B cell (primary cell): Measurements from ENCODE around the gene KIRREL3. TPM values are rescaled to one million over a fixed set of nuclear protein-coding genes. Genes with fewer than 3 reads are reported as not detected.
A peak's percentile ranks its signal among the peaks of the same experiment; 100 is the strongest.

Experiments
- ATAC-seq: fragments of 200-7000 bp; cut with Tn5 transposase; one replicate; pipeline ENCODE4 v1.10.0; 2021; ENCODE audit warnings: low read depth, mild to moderate bottlenecking, moderate number of reproducible peaks, moderate library complexity
- CTCF ChIA-PET: fragments of 350-600 bp; sonication (Branson Sonifier 250); formaldehyde crosslinking; loops from one replicate; lab custom pipeline; 2021; ENCODE audit warnings: antibody characterized with exemption, inconsistent platforms; lab: Charles Lee
- POLR2A ChIA-PET: fragments of 350-600 bp; sonication (Branson Sonifier 250); formaldehyde crosslinking; loops from one replicate; lab custom pipeline; 2021; ENCODE audit warnings: antibody characterized with exemption; lab: Charles Lee
- DNase-seq: peaks from one replicate; pipeline ENCODE4 v3.0.0; 2013
- H2AFZ ChIP-seq: 2 replicates; pipeline ENCODE4 v1.6.1; 2012; ENCODE audit warnings: mild to moderate bottlenecking, low read depth, low read length; ENCODE audit not compliant: insufficient read depth, poor library complexity, severe bottlenecking
- H3K27ac ChIP-seq, 2 donors: 1 replicate in 1 of 2; 2 replicates in 1 of 2; pipeline ENCODE4 v1.5.1; 2012 to 2013; ENCODE audit warnings: low read length in 2 of 2, mild to moderate bottlenecking in 2 of 2, moderate library complexity in 1 of 2
- H3K27me3 ChIP-seq, 4 experiments: fragments of 200-600 bp in 1 of 4; sonication (generic) in 1 of 4; replicated peaks in 1 of 4; 1 replicate in 2 of 4; 2 replicates in 2 of 4; pipeline versions ENCODE4 v1.6.1 to v1.7.0; 2013 to 2016; ENCODE audit warnings: low read length in 3 of 4, mild to moderate bottlenecking in 2 of 4, mixed read lengths in 1 of 4, moderate library complexity in 1 of 4; ENCODE audit not compliant: insufficient read depth in 4 of 4, control insufficient read depth in 3 of 4; ENCODE audit errors: control extremely low read depth in 1 of 4
- H3K36me3 ChIP-seq, 2 experiments: replicated peaks in 1 of 2; 1 replicate in 1 of 2; 2 replicates in 1 of 2; pipeline versions ENCODE4 v1.6.1 to v1.7.1; 2013; ENCODE audit warnings: low read length in 1 of 2; ENCODE audit not compliant: insufficient read depth in 2 of 2, control insufficient read depth in 1 of 2; ENCODE audit errors: control extremely low read depth in 1 of 2, extremely low read depth in 1 of 2
- H3K4me1 ChIP-seq, 2 donors: fragments of 200-600 bp in 1 of 2; sonication (generic) in 1 of 2; 1 replicate in 1 of 2; 2 replicates in 1 of 2; pipeline versions ENCODE4 v1.5.1 to v1.6.1; 2013 to 2017; ENCODE audit warnings: low read length in 2 of 2; ENCODE audit not compliant: control insufficient read depth in 2 of 2, insufficient read depth in 2 of 2
- H3K4me2 ChIP-seq: replicated peaks from 2 replicates; pipeline ENCODE3; 2012; ENCODE audit warnings: mild to moderate bottlenecking, low read depth, low read length; ENCODE audit not compliant: poor library complexity, severe bottlenecking
- H3K4me3 ChIP-seq, 5 experiments: fragments of 200-600 bp in 1 of 5; sonication (generic) in 1 of 5; 1 replicate in 3 of 5; 2 replicates in 2 of 5; pipeline versions ENCODE4 v1.5.1 to v1.7.0; 2011 to 2016; ENCODE audit warnings: low read length in 4 of 5, mild to moderate bottlenecking in 4 of 5, low read depth in 2 of 5, control low read depth in 1 of 5, moderate library complexity in 1 of 5; ENCODE audit not compliant: insufficient read depth in 1 of 5; ENCODE audit errors: control extremely low read depth in 1 of 5, extremely low read depth in 1 of 5
- H3K79me2 ChIP-seq: fragments of 200-600 bp; sonication (generic); one replicate; pipeline ENCODE4 v1.6.0; 2016; ENCODE audit warnings: low read length; ENCODE audit not compliant: control insufficient read depth, insufficient read depth
- H3K9ac ChIP-seq: fragments of 200-600 bp; sonication (generic); 2 replicates; pipeline ENCODE4 v1.6.1; 2017; ENCODE audit warnings: mild to moderate bottlenecking, low read length, moderate library complexity
- H3K9me3 ChIP-seq, 3 donors: one replicate each; pipeline versions ENCODE4 v1.6.1 to v1.7.1; 2013; ENCODE audit warnings: low read length in 2 of 3; ENCODE audit not compliant: control insufficient read depth in 2 of 3, insufficient read depth in 1 of 3; ENCODE audit errors: control extremely low read depth in 1 of 3
- H4K20me1 ChIP-seq: 2 replicates; pipeline ENCODE4 v1.6.0; 2012; ENCODE audit warnings: mild to moderate bottlenecking, low read length; ENCODE audit not compliant: insufficient read depth, control insufficient read depth, poor library complexity, severe bottlenecking
- H3K27ac Mint-ChIP-seq: one replicate; pipeline ENCODE4 v1.8.0; 2021; ENCODE audit warnings: mixed read lengths
- H3K27me3 Mint-ChIP-seq: one replicate; pipeline ENCODE4 v1.8.0; 2021; ENCODE audit warnings: mixed read lengths
- H3K4me1 Mint-ChIP-seq: one replicate; pipeline ENCODE4 v1.8.0; 2021; ENCODE audit warnings: mixed read lengths
- H3K4me3 Mint-ChIP-seq: one replicate; pipeline ENCODE4 v1.8.0; 2021; ENCODE audit warnings: mixed read lengths
- H3K9me3 Mint-ChIP-seq: one replicate; pipeline ENCODE4 v1.8.0; 2022; ENCODE audit warnings: mixed read lengths; ENCODE audit not compliant: insufficient read depth
- EZH2 ChIP-seq: IDR thresholded peaks from 2 replicates; pipeline ENCODE4 v1.6.1; 2012; ENCODE audit warnings: borderline replicate concordance, low read depth, mild to moderate bottlenecking, moderate library complexity, low read length; ENCODE audit not compliant: insufficient read depth, poor library complexity, severe bottlenecking
- WGBS: methylation state at CpG from one replicate; pipeline ENCODE4 v1.1.5; 2013; ENCODE audit warnings: missing lambda C conversion rate; ENCODE audit not compliant: insufficient coverage; 5-methylcytosine and 5-hydroxymethylcytosine counted together
- intact Hi-C: fragments of 100-400 bp; cut with micrococcal nuclease; formaldehyde crosslinking; loops from one replicate; pipeline ENCODE4 v1.10.0; 2022
- polyA plus RNA-seq: library from polyadenylated mRNA; depleted of rRNA; stranded (reverse); fragments of >200 nt; gene quantifications from 2 replicates; pipeline ENCODE4 v1.2.3, GENCODE V29; 2012
- total RNA-seq, 2 donors: library from RNA; stranded (reverse); fragments of 120-200 nt in 1 of 2; gene quantifications; 1 replicate in 1 of 2; 2 replicates in 1 of 2; pipeline versions ENCODE4 v1.2.3 to v1.2.4, GENCODE V29; 2013 to 2022
- TF ChIP-seq, protein P1 (sequence below): fragments of 200-600 bp; IDR thresholded peaks from one replicate; pipeline ENCODE4 v1.8.0; 2022; ENCODE audit warnings: antibody characterized with exemption, mild to moderate bottlenecking

The KIRREL3 gene
- total and polyA plus RNA-seq, 2 donors (not counting 1 experiment from before 2014, with no cell fraction given), result not detected

- peak overlapping the region; percentile 83 for H2AFZ ChIP-seq
- WGBS, result 95% methylated on average over 15 of the region's 19 CpGs
- peaks cover 0 to 13% (median 0%) of the 10 kb centered on the region in 4 experiments for H3K27me3 ChIP-seq
Observed at GRCh38 chr11:126415669-126416420, 584.7 kb downstream of the KIRREL3 start.

More at GRCh38 chr11:126415669-126416420, 584.7 kb downstream of the KIRREL3 start:
- intact Hi-C loops, result no loop called here
- TF ChIP-seq EZH2, result no peak
- TF ChIP-seq, protein P1, sequence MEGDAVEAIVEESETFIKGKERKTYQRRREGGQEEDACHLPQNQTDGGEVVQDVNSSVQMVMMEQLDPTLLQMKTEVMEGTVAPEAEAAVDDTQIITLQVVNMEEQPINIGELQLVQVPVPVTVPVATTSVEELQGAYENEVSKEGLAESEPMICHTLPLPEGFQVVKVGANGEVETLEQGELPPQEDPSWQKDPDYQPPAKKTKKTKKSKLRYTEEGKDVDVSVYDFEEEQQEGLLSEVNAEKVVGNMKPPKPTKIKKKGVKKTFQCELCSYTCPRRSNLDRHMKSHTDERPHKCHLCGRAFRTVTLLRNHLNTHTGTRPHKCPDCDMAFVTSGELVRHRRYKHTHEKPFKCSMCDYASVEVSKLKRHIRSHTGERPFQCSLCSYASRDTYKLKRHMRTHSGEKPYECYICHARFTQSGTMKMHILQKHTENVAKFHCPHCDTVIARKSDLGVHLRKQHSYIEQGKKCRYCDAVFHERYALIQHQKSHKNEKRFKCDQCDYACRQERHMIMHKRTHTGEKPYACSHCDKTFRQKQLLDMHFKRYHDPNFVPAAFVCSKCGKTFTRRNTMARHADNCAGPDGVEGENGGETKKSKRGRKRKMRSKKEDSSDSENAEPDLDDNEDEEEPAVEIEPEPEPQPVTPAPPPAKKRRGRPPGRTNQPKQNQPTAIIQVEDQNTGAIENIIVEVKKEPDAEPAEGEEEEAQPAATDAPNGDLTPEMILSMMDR, result no peak
- CTCF ChIA-PET, result interaction anchor here (0.9 to 1.5 kb wide), 3 partner anchors 65 to 105 kb away, joined by 3 to 5 read pairs (median 5); no protein-coding TSS in a partner anchor
- H4K20me1 ChIP-seq, result no peaks in the 10 kb centered on the region
- peak overlapping the region; percentile 87 for H3K4me2 ChIP-seq
- Mint-ChIP-seq H3K27ac (peak overlapping the region; percentile 26), H3K4me3 (peak overlapping the region; percentile 77), H3K9me3 (no peaks in the 10 kb centered on the region), H3K4me1 (peaks cover 20% of the 10 kb centered on the region), H3K27me3 (no peaks in the 10 kb centered on the region)
- no peak overlapping the region for H3K27ac ChIP-seq
- no peak for ATAC-seq
- DNase-seq, result no peak
- peaks cover 19 to 21% of the 10 kb centered on the region in 2 donors for H3K4me1 ChIP-seq
- H3K4me3 ChIP-seq, result peak overlapping the region in 4 of 5 experiments; percentile 32 to 53 (median 45)
- H3K9ac ChIP-seq, result peak overlapping the region; percentile 55
- POLR2A ChIA-PET, result interaction anchor here (0.6 kb wide), 1 partner anchor 60 kb away, joined by 5 read pairs; the partner anchor contains the start of gene ST3GAL4
- H3K79me2 ChIP-seq, result no peaks in the 10 kb centered on the region
- no peaks in the 10 kb centered on the region for H3K36me3 ChIP-seq
- H3K9me3 ChIP-seq, result peaks cover 0 to 2% (median 0%) of the 10 kb centered on the region in 3 donors
